ENCODE results near the gene NUB1.

The NUB1 gene

DNA sequence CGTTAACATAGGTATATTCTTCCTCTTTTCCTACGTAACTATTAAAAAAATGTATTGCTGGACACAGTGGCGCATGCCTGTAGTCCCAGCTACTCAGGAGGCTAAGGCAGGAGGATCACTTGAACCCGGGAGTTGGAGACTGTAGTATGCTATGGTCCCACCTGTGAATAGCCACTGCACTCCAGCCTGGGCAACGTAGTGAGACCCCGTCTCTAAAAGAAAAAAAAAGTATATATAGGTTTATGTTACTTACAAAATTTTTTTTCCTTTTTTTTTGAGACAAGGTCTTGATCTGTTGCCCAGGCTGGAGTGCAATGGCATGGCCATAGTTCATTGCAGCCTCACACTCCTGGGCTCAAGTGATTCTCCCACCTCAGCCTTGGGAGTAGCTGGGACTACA is 5.6 kb downstream of the NUB1 start:
- TF ChIP-seq, protein P1, sequence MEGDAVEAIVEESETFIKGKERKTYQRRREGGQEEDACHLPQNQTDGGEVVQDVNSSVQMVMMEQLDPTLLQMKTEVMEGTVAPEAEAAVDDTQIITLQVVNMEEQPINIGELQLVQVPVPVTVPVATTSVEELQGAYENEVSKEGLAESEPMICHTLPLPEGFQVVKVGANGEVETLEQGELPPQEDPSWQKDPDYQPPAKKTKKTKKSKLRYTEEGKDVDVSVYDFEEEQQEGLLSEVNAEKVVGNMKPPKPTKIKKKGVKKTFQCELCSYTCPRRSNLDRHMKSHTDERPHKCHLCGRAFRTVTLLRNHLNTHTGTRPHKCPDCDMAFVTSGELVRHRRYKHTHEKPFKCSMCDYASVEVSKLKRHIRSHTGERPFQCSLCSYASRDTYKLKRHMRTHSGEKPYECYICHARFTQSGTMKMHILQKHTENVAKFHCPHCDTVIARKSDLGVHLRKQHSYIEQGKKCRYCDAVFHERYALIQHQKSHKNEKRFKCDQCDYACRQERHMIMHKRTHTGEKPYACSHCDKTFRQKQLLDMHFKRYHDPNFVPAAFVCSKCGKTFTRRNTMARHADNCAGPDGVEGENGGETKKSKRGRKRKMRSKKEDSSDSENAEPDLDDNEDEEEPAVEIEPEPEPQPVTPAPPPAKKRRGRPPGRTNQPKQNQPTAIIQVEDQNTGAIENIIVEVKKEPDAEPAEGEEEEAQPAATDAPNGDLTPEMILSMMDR (IDR thresholded peaks at IDR 0.05): no peak

DNA sequence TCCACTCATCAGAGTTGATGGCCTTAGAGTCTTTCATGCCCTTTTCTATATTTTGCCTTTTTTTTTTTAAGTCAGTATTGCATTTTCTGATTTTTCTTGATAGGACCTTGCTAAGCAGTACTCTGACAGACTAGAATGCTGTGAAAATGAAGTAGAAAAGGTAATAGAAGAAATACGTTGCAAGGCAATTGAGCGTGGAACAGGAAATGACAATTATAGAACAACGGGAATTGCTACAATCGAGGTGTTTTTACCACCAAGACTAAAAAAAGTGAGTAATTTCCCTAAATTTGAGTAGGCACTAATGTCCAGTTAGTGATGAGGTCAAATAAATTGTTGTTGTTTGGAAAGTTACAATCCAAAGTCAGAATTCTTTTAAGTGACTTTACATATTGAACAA is 7.4 kb downstream of the NUB1 start:
- TF ChIP-seq, protein P1 (IDR thresholded peaks at IDR 0.05): no peak

DNA sequence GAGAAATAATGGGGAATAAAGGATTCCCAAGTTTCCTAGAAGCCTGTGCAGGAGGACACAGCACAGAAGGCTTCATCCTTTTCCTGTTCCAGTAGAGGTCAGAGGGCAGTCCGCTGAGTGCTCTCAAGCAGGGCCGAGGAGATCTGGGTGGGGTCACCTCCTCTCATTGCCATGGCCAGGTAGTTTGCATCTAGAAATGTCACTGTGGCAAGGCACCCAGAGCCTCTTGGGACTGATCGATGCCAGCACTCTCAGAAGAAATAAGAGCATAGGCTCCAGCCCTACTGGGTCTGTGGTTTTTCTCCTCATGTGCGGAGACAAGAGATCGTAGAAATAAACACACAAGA is 7.9 kb downstream of the NUB1 start:
- TF ChIP-seq, protein P1 (IDR thresholded peaks at IDR 0.05): no peak

DNA sequence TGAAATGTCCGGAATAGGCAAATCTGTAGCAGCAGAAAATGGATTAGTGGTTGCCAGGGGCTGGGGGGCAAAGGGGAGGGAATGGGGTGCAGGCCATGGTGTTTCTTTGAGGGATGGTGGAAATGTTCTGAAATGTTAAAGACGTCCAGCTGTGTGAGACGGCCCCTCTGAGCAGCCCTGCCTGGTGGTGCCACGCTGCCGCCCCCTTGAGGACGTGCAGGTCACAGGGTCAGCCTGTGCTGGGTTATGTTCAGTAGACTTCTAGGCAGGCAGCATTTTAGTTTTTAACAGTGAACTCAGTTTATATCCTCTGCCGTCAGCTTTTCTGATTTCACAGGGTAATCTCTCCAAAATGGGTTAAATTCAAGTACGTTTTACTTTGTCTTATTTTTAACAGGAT is 9.4 kb downstream of the NUB1 start:
- TF ChIP-seq, protein P1 (IDR thresholded peaks at IDR 0.05): peak; percentile 45

DNA sequence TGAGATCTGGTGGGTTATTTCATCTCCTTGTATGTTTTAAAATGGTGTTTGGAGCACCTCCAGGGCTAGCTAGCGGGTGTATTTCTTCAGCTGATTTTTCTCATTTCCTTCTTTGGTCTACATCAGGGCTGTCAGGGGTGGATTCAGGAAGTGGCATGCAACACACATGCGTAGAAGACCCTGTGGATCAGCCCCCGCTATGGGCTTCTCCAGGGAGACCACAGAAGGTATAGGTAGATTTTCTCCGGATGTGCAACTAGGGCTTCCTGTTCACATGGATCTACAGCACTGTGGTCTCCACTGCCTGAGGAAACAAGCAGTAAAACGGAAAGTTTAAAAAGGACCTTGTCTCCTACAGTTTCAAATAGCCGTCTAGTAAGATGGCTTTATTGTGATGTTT is 10.4 kb downstream of the NUB1 start:
- TF ChIP-seq, protein P1 (IDR thresholded peaks at IDR 0.05): no peak

DNA sequence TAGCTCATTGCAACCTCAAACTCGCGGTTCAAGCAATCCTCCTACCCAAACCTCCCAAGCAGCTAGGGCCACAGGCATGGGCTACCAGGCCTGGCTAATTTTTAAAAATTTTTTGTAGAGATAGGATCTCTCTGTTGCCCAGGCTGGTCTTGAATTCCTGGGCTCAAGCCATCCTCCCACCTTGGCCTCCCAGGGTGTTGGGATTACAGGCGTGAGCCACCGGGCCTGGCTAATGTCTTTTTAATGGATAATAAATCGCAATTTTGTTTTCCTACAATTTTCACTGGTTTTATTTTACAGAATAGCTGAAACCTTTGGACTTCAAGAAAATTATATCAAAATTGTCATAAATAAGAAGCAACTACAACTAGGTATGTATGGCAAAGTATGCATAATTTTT is 10.9 kb downstream of the NUB1 start:
- TF ChIP-seq, protein P1 (IDR thresholded peaks at IDR 0.05): no peak

DNA sequence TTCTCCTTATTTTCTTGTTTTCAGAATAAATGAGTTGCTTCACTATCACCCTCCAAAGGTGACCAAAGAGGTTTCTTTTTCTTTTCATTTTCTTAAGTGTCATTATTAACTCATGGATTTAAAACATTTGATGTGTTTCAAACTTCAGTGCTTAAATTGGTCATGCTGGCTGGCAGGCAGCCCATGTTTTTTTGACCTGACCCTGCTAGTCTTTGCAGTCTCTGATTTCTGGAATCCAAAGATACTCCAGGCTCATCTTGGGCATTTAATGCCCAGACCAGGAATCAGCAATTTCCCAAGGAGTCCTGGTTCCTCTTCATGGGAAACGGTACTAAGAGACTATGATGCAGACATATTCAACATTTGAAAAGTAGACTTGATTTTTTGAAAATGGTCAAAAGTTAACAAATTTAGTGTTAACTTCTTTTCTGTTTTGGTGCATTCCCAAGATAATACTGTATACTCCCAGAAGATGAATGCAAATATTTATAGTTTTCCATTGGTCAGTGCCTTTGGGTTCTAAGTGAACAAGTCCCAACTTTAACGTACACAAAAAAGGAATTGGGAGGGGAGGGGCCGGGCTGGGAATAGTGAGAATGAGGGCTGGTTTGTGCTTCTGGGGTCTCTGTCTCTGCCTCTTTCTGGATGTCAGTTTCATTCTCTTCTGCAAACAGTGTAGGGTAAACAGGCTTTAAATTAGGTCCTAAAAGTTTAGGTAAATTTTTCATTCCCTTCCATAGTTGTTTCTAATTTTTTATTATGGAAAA is 19.8 kb downstream of the NUB1 start:
- TF ChIP-seq, protein P1 (IDR thresholded peaks at IDR 0.05): no peak

DNA sequence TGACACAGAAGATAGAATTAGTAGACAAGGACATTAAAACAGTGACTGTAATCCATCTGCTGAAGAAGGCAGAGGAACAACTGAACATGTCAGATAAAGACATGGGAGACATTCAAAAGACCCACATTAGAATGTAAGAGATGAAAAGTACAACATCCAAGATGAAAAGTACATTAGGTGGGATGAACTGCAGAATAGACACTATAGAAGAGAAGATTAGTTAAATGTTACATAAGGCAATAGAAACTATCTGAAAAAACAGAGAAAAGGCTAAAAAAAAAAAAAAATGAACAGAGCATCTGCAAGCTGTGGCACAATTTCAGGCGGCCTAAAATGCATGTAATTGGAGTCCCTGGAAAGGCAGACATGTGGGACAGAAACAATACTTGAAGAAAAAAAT is 21.6 kb downstream of the NUB1 start:
- TF ChIP-seq, protein P1 (IDR thresholded peaks at IDR 0.05): no peak
